H9 (cell line): Measurements from ENCODE around the gene LRRTM2. TPM values are rescaled to one million over a fixed set of nuclear protein-coding genes. Genes with fewer than 3 reads are reported as not detected.

Experiments
- DNase-seq: peaks from one replicate; pipeline ENCODE4 v3.0.0-alpha.2; 2017
- H2AFZ ChIP-seq: one replicate; pipeline ENCODE4 v1.6.1; 2013; ENCODE audit warnings: mild to moderate bottlenecking, low read length, control low read depth, moderate library complexity
- H2AK5ac ChIP-seq: 2 replicates; pipeline ENCODE4 v1.6.1; 2013; ENCODE audit warnings: low read length, control low read depth, mixed read lengths; ENCODE audit not compliant: insufficient read length
- H2BK120ac ChIP-seq: one replicate; pipeline ENCODE4 v1.6.1; 2013; ENCODE audit warnings: low read depth, mild to moderate bottlenecking, low read length, control low read depth, inconsistent platforms; ENCODE audit not compliant: poor library complexity, severe bottlenecking
- H2BK12ac ChIP-seq: 2 replicates; pipeline ENCODE4 v1.6.1; 2013; ENCODE audit warnings: low read length, control low read depth, mixed read lengths, low read depth; ENCODE audit not compliant: insufficient read length
- H2BK15ac ChIP-seq: 2 replicates; pipeline ENCODE4 v1.6.1; 2013; ENCODE audit warnings: low read depth, low read length, control low read depth
- H2BK20ac ChIP-seq: one replicate; pipeline ENCODE4 v1.6.1; 2013; ENCODE audit warnings: low read depth, mild to moderate bottlenecking, low read length, control low read depth, inconsistent platforms; ENCODE audit not compliant: poor library complexity, severe bottlenecking
- H2BK5ac ChIP-seq: 2 replicates; pipeline ENCODE4 v1.6.1; 2013; ENCODE audit warnings: low read length, control low read depth, mixed read lengths; ENCODE audit not compliant: insufficient read length
- H3K14ac ChIP-seq: 2 replicates; pipeline ENCODE4 v1.6.1; 2013; ENCODE audit warnings: low read length, control low read depth; ENCODE audit not compliant: insufficient read depth
- H3K18ac ChIP-seq: 2 replicates; pipeline ENCODE4 v1.6.1; 2013; ENCODE audit warnings: low read depth, mild to moderate bottlenecking, mixed read lengths, low read length, control low read depth; ENCODE audit not compliant: insufficient read length
- H3K23ac ChIP-seq: 2 replicates; pipeline ENCODE4 v1.6.1; 2013; ENCODE audit warnings: low read length, control low read depth, mixed read lengths, low read depth; ENCODE audit not compliant: insufficient read length
- H3K23me2 ChIP-seq: 2 replicates; pipeline ENCODE4 v1.6.1; 2013; ENCODE audit warnings: low read depth, mild to moderate bottlenecking, mixed read lengths, low read length, control low read depth; ENCODE audit not compliant: insufficient read length, poor library complexity, severe bottlenecking
- H3K27ac ChIP-seq: 2 replicates; pipeline ENCODE4 v1.5.1; 2013; ENCODE audit warnings: low read length, control low read depth, mixed read lengths, low read depth; ENCODE audit not compliant: insufficient read length
- H3K27me3 ChIP-seq: 2 replicates; pipeline ENCODE4 v1.6.1; 2013; ENCODE audit warnings: low read length, control low read depth, inconsistent platforms; ENCODE audit not compliant: insufficient read depth
- H3K4ac ChIP-seq: 2 replicates; pipeline ENCODE4 v1.6.1; 2013; ENCODE audit warnings: low read depth, mild to moderate bottlenecking, control low read depth, inconsistent platforms, low read length, moderate library complexity
- H3K4me1 ChIP-seq: 2 replicates; pipeline ENCODE4 v1.6.1; 2013; ENCODE audit warnings: low read length, control low read depth, inconsistent platforms; ENCODE audit not compliant: insufficient read depth
- H3K4me2 ChIP-seq: 2 replicates; pipeline ENCODE4 v1.6.1; 2013; ENCODE audit warnings: low read length, control low read depth, mixed read lengths; ENCODE audit not compliant: insufficient read length, insufficient read depth
- H3K56ac ChIP-seq: 2 replicates; pipeline ENCODE4 v1.6.1; 2013; ENCODE audit warnings: low read depth, mild to moderate bottlenecking, mixed read lengths, low read length, control low read depth; ENCODE audit not compliant: insufficient read length
- H3K79me1 ChIP-seq: 2 replicates; pipeline ENCODE4 v1.6.1; 2013; ENCODE audit warnings: low read depth, mild to moderate bottlenecking, moderate library complexity, low read length, control low read depth, inconsistent platforms; ENCODE audit not compliant: insufficient read depth, poor library complexity, severe bottlenecking
- H3K79me2 ChIP-seq: 2 replicates; pipeline ENCODE4 v1.6.1; 2013; ENCODE audit warnings: low read length, control low read depth, inconsistent platforms; ENCODE audit not compliant: insufficient read depth
- H3K9ac ChIP-seq: 2 replicates; pipeline ENCODE4 v1.6.1; 2013; ENCODE audit warnings: low read length, control low read depth, mixed read lengths; ENCODE audit not compliant: insufficient read length; ENCODE audit errors: extremely low read depth
- H3K9me3 ChIP-seq: one replicate; pipeline ENCODE4 v1.6.1; 2013; ENCODE audit warnings: low read depth, low read length, inconsistent platforms; ENCODE audit not compliant: control insufficient read depth
- H3T11ph ChIP-seq: one replicate; pipeline ENCODE4 v1.6.1; 2013; ENCODE audit warnings: mild to moderate bottlenecking, low read length, control low read depth, inconsistent platforms
- H4K20me1 ChIP-seq: one replicate; pipeline ENCODE4 v1.6.1; 2013; ENCODE audit not compliant: control insufficient read depth, insufficient read length, insufficient read depth
- H4K5ac ChIP-seq: 2 replicates; pipeline ENCODE4 v1.6.1; 2013; ENCODE audit warnings: low read depth, mild to moderate bottlenecking, mixed read lengths, low read length, control low read depth; ENCODE audit not compliant: insufficient read length
- H4K8ac ChIP-seq: replicated peaks from 2 replicates; pipeline ENCODE4 v1.6.1; 2013; ENCODE audit warnings: low read length, control low read depth, mixed read lengths, low read depth; ENCODE audit not compliant: insufficient read length
- H4K91ac ChIP-seq: 2 replicates; pipeline ENCODE4 v1.6.1; 2013; ENCODE audit warnings: low read depth, mild to moderate bottlenecking, moderate library complexity, mixed read lengths, low read length, control low read depth; ENCODE audit not compliant: insufficient read length
- H3K27ac Mint-ChIP-seq, 3 experiments: 2 replicates in 2 of 3; 3 replicates in 1 of 3; pipeline ENCODE4 v1.8.0; 2020 to 2021; ENCODE audit warnings: mixed read lengths in 3 of 3, mild to moderate bottlenecking in 1 of 3, moderate library complexity in 1 of 3
- H3K27me3 Mint-ChIP-seq: 2 replicates; pipeline ENCODE4 v1.8.0; 2021; ENCODE audit warnings: low read depth, mild to moderate bottlenecking, moderate library complexity, mixed read lengths
- H3K36me3 Mint-ChIP-seq, 3 experiments: 2 replicates in 2 of 3; 3 replicates in 1 of 3; pipeline ENCODE4 v1.8.0; 2020 to 2021; ENCODE audit warnings: low read depth in 3 of 3, mixed read lengths in 3 of 3; ENCODE audit not compliant: insufficient read depth in 1 of 3
- H3K4me1 Mint-ChIP-seq, 2 experiments: 2 replicates each; pipeline ENCODE4 v1.8.0; 2020; ENCODE audit warnings: mixed read lengths in 2 of 2
- H3K4me3 Mint-ChIP-seq, 2 experiments: 2 replicates in 1 of 2; 3 replicates in 1 of 2; pipeline ENCODE4 v1.8.0; 2020 to 2021; ENCODE audit warnings: mild to moderate bottlenecking in 2 of 2, mixed read lengths in 2 of 2, moderate library complexity in 1 of 2
- H3K9me3 Mint-ChIP-seq, 2 experiments: 2 replicates in 1 of 2; 3 replicates in 1 of 2; pipeline ENCODE4 v1.8.0; 2020; ENCODE audit warnings: mild to moderate bottlenecking in 2 of 2, mixed read lengths in 2 of 2, moderate library complexity in 1 of 2
- WGBS: extraction: QIAGEN DNeasy Blood & Tissue Kit; methylation state at CpG from one replicate; pipeline ENCODE4 v1.1.7; 2013; ENCODE audit warnings: missing lambda C conversion rate, low lambda C conversion rate, mixed read lengths; ENCODE audit not compliant: insufficient read length; ENCODE audit errors: extremely low coverage; 5-methylcytosine and 5-hydroxymethylcytosine counted together
- total RNA-seq: library from RNA; stranded (reverse); gene quantifications from 2 replicates; pipeline ENCODE4 v1.2.1, GENCODE V29; 2021
- TF ChIP-seq, protein P1 (sequence below): fragments of 200-600 bp; sonication (generic); conservative IDR thresholded peaks from 3 replicates; pipeline ENCODE4 v1.8.0; 2021; ENCODE audit warnings: antibody characterized with exemption, mild to moderate bottlenecking

The LRRTM2 gene
- total RNA-seq, 1 experiment from 2014 or later, result not detected

DNA sequence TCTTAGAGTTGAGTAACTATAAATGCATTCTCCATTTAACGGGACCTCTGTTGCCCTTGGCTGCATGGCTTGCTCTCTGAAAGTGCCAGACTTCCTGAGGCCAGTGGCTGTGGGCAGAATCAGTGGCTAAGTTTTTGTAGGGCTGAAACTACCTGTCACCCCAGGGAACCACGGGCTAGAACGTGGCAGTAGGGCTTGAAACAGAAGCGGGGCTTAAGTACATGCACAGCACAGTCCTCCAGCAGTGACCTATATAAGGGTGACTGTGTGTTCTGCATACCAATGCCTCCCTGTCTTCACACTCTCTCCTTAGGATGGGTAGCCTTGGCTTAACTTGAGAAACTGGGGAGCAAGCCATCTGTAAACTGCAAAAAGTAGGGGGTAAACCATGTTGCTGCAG lies 43.6 kb upstream of the LRRTM2 start:
- H4K91ac ChIP-seq, result no peak overlapping the region
- no CpG with 5 or more reads among the region's 4 CpGs for WGBS
- H3K27ac Mint-ChIP-seq, result no peak overlapping the region

More for the DNA sequence above, 43.6 kb upstream of the LRRTM2 start:
- H2BK15ac ChIP-seq, result no peak overlapping the region
- no peak overlapping the region for H4K5ac ChIP-seq
- no peaks in the 10 kb centered on the region for H3K27me3 ChIP-seq
- H2BK12ac ChIP-seq, result no peak overlapping the region
- Mint-ChIP-seq H3K36me3 (peaks cover 8 to 51% (median 31%) of the 10 kb centered on the region in 3 experiments; a peak in 6 of 7 replicates), H3K4me3 (no peak overlapping the region), H3K9me3 (no peaks in the 10 kb centered on the region), H3K4me1 (peaks cover 8 to 12% of the 10 kb centered on the region in 2 experiments), H3K27me3 (no peaks in the 10 kb centered on the region)
- no peak overlapping the region for H3K27ac ChIP-seq
- H3K18ac ChIP-seq, result no peak overlapping the region
- H3K4ac ChIP-seq, result no peak overlapping the region
- H3K79me1 ChIP-seq, result no peaks in the 10 kb centered on the region
- no peaks in the 10 kb centered on the region for H4K20me1 ChIP-seq
- no peak overlapping the region for H3K23ac ChIP-seq
- H3K14ac ChIP-seq, result no peak overlapping the region
- no peak overlapping the region for H3K9ac ChIP-seq
- no peaks in the 10 kb centered on the region for H3K23me2 ChIP-seq
- H3K79me2 ChIP-seq, result no peaks in the 10 kb centered on the region
- no peak overlapping the region for H2BK20ac ChIP-seq
- no peak overlapping the region for H2BK120ac ChIP-seq
- no peaks in the 10 kb centered on the region for H3K4me1 ChIP-seq
- no peak overlapping the region for H3K56ac ChIP-seq
- TF ChIP-seq, protein P1, sequence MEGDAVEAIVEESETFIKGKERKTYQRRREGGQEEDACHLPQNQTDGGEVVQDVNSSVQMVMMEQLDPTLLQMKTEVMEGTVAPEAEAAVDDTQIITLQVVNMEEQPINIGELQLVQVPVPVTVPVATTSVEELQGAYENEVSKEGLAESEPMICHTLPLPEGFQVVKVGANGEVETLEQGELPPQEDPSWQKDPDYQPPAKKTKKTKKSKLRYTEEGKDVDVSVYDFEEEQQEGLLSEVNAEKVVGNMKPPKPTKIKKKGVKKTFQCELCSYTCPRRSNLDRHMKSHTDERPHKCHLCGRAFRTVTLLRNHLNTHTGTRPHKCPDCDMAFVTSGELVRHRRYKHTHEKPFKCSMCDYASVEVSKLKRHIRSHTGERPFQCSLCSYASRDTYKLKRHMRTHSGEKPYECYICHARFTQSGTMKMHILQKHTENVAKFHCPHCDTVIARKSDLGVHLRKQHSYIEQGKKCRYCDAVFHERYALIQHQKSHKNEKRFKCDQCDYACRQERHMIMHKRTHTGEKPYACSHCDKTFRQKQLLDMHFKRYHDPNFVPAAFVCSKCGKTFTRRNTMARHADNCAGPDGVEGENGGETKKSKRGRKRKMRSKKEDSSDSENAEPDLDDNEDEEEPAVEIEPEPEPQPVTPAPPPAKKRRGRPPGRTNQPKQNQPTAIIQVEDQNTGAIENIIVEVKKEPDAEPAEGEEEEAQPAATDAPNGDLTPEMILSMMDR, result no peak
- no peak for DNase-seq
- no peak overlapping the region for H4K8ac ChIP-seq
- no peak overlapping the region for H2BK5ac ChIP-seq
- H3K4me2 ChIP-seq, result no peak overlapping the region
- H3T11ph ChIP-seq, result no peak overlapping the region
- H2AK5ac ChIP-seq, result no peak overlapping the region
- no peak overlapping the region for H2AFZ ChIP-seq
- no peaks in the 10 kb centered on the region for H3K9me3 ChIP-seq
